Hematopoietic multipotent progenitor cell treated with erythropoietin and hydrocortisone succinate and interleukin-3 and kit ligand, for 4 days (in vitro differentiated cells): ENCODE results near the gene UNC93B1.
"Not testable (repeated sequence)": the region's sequence is repeated elsewhere in the genome, so short reads cannot be mapped to it uniquely, and the experiment has no call there.

Experiments
- DNase-seq: peaks from one replicate; pipeline ENCODE4 v3.0.0-alpha.2; 2015

The UNC93B1 gene

DNA sequence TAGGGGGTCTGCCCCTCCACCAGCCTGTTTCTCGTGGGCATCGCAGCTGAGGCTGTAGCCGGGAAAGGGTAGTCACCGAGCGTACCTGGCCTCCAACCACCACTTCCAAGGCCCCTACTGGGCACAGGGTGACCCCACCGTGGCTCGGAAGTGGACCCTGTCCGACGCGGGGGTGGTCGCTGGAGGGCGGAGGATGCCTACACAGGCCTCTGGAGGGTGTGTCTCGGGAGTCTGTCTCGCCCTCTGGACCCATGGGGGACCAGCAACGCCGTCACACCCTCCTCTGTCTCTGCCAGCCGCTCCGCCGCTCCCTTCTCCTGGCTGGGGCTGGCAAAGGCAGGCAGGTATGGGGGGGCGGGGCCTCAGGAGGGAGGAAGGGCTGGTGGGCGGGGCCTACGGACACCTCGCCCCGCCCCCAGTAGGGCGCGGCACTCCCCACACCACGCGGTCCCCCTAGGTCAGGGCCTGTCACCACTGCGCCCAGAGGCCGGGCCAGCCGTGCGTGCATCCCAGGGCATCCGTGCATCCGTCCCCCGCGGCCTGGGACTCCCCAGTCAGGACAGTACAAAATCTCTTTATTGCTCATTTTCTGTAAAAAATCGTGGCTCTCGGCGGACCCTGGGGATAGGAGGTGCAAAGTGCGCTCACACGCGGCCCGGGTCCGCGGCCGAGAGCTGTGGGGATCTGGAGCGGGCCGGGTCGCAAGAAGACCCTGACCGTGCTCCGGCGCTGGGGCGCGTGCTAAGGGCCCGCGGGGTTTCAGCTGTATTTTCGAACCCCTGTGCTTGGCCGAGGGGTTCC is 13.2 kb downstream of the UNC93B1 start:
- not testable (repeated sequence) for DNase-seq

DNA sequence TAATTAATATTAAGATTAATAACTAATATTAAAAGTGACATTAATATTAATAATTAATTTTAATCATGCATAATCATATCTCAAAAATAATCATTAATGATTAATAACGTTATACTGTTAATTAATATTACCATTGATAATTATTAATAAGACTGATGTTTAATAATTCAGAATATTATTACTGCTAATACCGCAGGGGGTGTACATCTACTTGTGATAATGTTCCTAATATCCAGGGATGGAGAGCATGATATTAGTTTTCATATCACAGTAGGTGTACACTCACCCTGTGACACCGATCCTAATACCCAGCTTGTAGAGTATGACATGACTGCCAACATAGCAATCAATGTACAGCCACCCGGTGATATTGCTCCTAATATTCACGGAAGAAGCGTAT is 18.6 kb downstream of the UNC93B1 start:
- not testable (repeated sequence) for DNase-seq

DNA sequence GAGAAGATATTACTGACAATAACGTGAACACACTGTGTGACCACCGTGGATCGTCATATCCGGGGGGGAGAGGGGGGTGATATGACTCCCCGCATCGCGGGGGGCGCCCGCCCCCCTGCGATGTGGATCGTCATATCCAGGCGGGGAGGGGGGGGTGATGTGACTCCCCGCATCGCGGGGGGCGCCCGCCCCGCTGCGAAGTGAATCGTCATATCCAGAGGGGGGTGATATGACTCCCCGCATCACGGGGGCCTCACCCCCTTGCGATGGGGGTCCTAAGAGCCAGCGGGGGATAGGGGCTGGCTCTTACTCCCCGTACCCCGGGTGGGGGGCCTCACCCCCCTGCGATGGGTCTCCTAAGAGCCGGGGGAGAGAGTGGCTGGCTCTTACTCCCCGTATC is 19.9 kb downstream of the UNC93B1 start:
- DNase-seq, result no peak

- DNase-seq, result not testable (repeated sequence)
These were observed 21.5 kb downstream of the UNC93B1 start for GRCh38 chr11:67982255-67982857.

DNA sequence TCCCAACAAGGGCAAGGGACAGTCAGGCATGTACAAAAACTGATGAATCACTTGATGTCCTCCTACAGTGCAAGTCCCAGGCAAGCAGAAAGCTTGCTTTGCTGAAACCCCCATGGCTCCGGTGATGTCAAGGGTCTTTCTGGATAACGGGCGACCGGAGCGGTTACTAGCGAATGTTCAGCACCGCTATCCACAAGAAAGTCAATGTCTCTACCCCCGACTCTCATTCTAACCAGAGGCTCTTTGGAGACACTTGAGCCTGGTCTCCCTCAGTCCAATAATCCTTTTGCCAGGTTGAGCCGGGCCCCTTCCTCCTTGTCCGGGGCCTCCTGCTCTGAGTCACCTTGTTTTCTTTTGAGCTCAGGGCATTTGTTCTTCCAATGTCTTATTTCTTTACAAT is 22.7 kb downstream of the UNC93B1 start:
- not testable (repeated sequence) for DNase-seq

DNA sequence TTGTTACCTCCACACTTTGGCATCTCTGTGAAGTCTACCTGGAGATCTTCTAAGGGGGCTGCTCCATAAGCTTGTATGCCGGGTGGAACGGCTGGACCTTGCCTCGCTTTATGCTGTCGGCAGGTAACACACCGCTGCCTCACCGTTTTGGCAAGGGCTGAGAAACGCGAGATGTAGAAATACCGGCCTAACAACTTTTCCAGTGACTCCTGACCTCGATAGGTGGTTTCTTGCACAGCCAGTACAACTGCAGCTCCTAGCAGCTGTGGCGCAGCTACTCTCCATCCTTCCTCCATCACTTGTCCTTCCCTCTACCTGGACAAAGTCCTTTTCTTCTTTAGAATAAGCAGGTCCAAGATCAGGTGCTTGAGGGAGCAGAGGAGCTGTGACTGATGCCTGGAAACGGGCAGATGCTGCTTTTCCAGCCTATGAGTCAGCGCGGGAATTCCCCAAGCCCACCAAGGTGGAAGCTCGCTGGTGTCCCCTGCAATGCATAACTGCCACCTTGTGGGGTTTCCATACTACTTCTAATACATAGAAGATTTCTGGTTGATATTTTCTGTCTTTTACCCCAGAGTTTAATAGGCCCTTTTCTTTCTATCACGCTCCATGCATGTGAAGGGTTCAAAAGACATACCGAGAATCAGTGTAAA is 25.0 kb downstream of the UNC93B1 start:
- DNase-seq, result not testable (repeated sequence)

DNA sequence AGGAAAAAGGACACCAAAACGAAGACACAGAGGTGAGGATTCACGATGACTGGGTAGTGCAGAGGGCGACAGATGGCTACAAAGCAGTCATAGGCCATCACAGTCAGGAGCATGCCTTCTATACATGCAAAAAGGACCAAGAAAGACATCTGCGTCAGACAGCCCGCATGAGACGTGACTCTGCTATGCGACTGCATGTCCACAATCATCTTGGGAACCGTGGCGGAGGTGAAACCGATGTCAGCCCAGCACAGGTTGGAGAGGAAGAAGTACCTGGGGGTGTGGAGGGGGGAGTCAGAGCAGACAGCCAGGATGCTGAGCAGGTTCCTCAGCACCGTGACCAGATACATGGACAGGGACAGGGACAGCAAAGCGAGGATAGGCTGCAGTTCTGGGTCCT is 29.2 kb downstream of the UNC93B1 start:
- not testable (repeated sequence) for DNase-seq

GRCh38 chr11:67965830-67966348 is 38.0 kb downstream of the UNC93B1 start:
- not testable (repeated sequence) for DNase-seq

DNA sequence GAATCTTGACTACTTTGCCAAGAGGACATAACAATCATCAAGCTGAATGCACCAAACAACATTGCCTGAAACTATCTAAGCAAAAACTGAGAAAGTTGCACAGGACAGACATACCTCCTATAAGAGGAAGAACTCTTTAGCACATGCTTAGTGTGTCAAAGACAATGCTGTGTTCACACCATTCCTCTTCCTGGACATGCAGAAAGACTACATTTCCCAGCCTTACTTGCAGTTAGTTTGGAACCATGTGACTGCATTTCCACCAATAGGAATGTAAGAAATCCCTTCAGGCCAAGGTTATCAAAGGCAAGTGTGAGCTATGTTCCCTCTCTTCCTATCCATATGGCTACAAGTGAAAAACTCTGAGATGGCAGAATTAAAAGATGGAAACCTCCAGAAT is 39.2 kb downstream of the UNC93B1 start:
- not testable (repeated sequence) for DNase-seq

DNA sequence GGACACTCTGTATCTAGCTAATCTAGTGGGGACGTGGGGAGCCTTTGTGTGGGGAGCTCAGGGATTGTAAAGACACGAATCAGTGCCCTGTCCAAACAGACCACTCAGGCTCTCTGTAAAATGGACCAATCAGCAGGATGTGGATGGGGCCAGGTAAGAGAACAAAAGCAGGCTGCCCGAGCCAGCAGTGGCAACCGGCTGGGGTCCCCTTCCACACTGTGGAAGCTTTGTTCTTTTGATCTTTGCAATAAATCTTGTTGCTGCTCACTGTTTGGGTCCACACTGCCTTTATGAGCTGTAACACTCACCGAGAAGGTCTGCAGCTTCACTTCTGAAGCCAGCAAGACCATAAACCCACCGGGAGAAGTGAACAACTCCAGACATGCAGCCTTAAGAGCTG is 40.0 kb downstream of the UNC93B1 start:
- DNase-seq, result not testable (repeated sequence)

GRCh38 chr11:67963217-67963616 is 40.7 kb downstream of the UNC93B1 start:
- DNase-seq, result not testable (repeated sequence)

DNA sequence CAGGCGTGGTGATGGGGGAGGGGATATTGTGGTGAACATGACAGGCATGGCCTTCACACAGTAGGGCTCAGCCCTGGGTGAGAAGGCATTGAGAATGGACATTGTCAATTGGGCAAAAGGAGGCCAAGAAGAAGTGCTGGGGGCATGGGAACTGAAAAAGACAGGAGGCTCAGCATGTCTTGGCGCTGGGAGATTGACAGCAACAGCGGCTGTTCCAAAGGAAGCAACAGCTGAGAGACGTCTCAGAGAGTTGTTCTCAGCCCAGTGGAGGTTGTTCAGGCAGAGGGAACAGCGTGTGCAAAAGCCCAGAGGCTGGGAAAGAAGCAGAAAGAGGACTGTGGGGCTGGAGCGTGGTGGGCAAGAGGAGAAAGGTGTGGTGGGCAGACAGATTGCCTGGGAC is 47.7 kb downstream of the UNC93B1 start:
- DNase-seq, result not testable (repeated sequence)

- DNase-seq, result peak; percentile 74
These were observed 48.4 kb downstream of the UNC93B1 start for GRCh38 chr11:67955461-67956007.

GRCh38 chr11:67954971-67955370 is 48.9 kb downstream of the UNC93B1 start:
- DNase-seq, result not testable (repeated sequence)

DNA sequence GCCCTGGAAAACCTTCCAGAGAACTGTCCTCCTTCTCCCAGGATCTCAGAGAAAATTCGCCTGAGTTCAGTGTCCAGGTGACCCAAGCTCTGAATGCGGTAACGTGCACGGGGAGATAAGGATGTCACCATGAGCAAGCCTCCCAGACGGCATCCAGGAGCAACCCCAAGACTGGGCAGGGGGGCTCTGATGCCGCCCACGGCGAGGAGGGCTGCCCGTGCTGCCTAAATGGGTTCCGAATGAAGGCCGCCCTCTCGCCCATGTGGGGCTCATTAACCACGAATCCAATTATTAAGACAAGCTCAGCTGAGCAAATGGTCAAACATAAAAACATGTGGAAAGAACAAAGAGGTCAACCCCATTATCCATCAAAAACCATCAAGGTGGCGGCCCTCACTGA is 49.6 kb downstream of the UNC93B1 start:
- not testable (repeated sequence) for DNase-seq

GRCh38 chr11:67950705-67951104 is 53.2 kb downstream of the UNC93B1 start:
- not testable (repeated sequence) for DNase-seq

- DNase-seq, result not testable (repeated sequence)
These were observed 56.1 kb downstream of the UNC93B1 start for GRCh38 chr11:67947785-67948184.

DNA sequence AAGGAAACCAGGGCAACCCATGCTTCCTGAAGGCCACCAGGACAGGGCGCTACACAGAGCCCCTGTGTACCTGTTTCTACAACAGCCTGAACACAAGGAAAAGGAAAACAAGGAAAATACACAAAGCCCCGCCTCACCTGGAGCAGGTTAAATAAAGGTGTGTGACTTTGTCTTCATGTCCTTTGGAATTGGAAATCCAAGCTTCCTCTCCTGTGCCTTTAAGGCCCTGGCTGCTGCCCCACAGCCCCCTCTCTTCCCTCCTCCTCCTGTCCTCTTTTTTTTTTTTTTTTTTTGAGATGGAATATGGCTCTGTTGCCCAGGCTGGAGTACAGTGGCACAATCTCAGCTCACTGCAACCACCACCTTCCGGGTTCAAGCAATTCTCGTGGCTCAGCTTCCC is 57.5 kb downstream of the UNC93B1 start:
- DNase-seq, result not testable (repeated sequence)

GRCh38 chr11:67943406-67943805 is 60.5 kb downstream of the UNC93B1 start:
- not testable (repeated sequence) for DNase-seq
